GM12891 (cell line): ENCODE results near the gene APBB3.

Experiments
- PAX5 ChIP-seq: IDR thresholded peaks from 2 replicates; pipeline ENCODE4 v1.6.1; 2011; ENCODE audit warnings: low read length, moderate library complexity, mild to moderate bottlenecking; ENCODE audit not compliant: insufficient read depth, severe bottlenecking
- POLR2A ChIP-seq: IDR thresholded peaks from 2 replicates; pipeline ENCODE4 v1.6.1; 2011; ENCODE audit warnings: low read depth, low read length, control low read depth
- POLR2AphosphoS5 ChIP-seq: IDR thresholded peaks from 2 replicates; pipeline ENCODE4 v1.6.1; 2011; ENCODE audit warnings: low read depth, low read length, control low read depth
- TAF1 ChIP-seq: IDR thresholded peaks from 2 replicates; pipeline ENCODE4 v1.6.1; 2011; ENCODE audit warnings: low read depth, low read length, control low read depth

GRCh38 chr5:140557965-140558364, 6.4 kb downstream of the APBB3 start:
- no peak for TF ChIP-seq POLR2A
- TF ChIP-seq TAF1, result no peak
- TF ChIP-seq POLR2AphosphoS5, result no peak
- TF ChIP-seq PAX5, result no peak
